CD4-positive, alpha-beta T cell (primary cell): ENCODE data around the gene MBL2. TPM values are rescaled to one million over a fixed set of nuclear protein-coding genes. Genes with fewer than 3 reads are reported as not detected.

Source experiments
- ATAC-seq: fragments of 200-7000 bp; cut with Tn5 transposase; one replicate; pipeline ENCODE4 v1.10.0; 2022; ENCODE audit warnings: mild to moderate bottlenecking; ENCODE audit not compliant: poor library complexity
- CTCF ChIA-PET: fragments of 350-600 bp; sonication (Branson Sonifier 250); formaldehyde crosslinking; loops from one replicate; lab custom pipeline; 2021; ENCODE audit warnings: antibody characterized with exemption, inconsistent platforms; lab: Charles Lee
- POLR2A ChIA-PET: fragments of 350-600 bp; sonication (Branson Sonifier 250); formaldehyde crosslinking; loops from one replicate; lab custom pipeline; 2021; ENCODE audit warnings: antibody characterized with exemption, inconsistent platforms; lab: Charles Lee
- DNase-seq, 14 experiments: peaks; one replicate each; pipeline ENCODE4 v3.0.0-alpha.2; 2013 to 2020; ENCODE audit warnings: mixed read lengths in 2 of 14
- H3K27ac ChIP-seq, 2 donors: one replicate each; pipeline versions ENCODE4 v1.5.1 to v1.7.0; 2013; ENCODE audit warnings: low read length in 2 of 2, low read depth in 1 of 2, mild to moderate bottlenecking in 1 of 2
- H3K27me3 ChIP-seq, 2 experiments: 1 replicate in 1 of 2; 2 replicates in 1 of 2; pipeline versions ENCODE4 v1.6.1 to v1.7.0; 2013; ENCODE audit warnings: low read length in 2 of 2, control low read depth in 1 of 2, mild to moderate bottlenecking in 1 of 2, moderate library complexity in 1 of 2; ENCODE audit not compliant: insufficient read depth in 2 of 2, control insufficient read depth in 1 of 2
- H3K36me3 ChIP-seq: one replicate; pipeline ENCODE4 v1.6.1; 2013; ENCODE audit warnings: low read length, control low read depth; ENCODE audit not compliant: insufficient read depth
- H3K4me1 ChIP-seq: one replicate; pipeline ENCODE4 v1.6.1; 2013; ENCODE audit warnings: low read length, control low read depth; ENCODE audit not compliant: insufficient read depth
- H3K4me3 ChIP-seq: one replicate; pipeline ENCODE4 v1.5.1; 2013; ENCODE audit warnings: mild to moderate bottlenecking, low read length, moderate library complexity
- H3K9me3 ChIP-seq, 2 experiments: 1 replicate in 1 of 2; 2 replicates in 1 of 2; pipeline versions ENCODE4 v1.6.1 to v1.7.0; 2013; ENCODE audit warnings: low read length in 2 of 2, mild to moderate bottlenecking in 2 of 2, control low read depth in 1 of 2, moderate library complexity in 1 of 2; ENCODE audit not compliant: control insufficient read depth in 1 of 2, insufficient read depth in 1 of 2
- H3K27ac Mint-ChIP-seq: one replicate; pipeline ENCODE4 v1.8.0; 2020; ENCODE audit warnings: mixed read lengths
- H3K27me3 Mint-ChIP-seq: one replicate; pipeline ENCODE4 v1.8.0; 2021; ENCODE audit warnings: mixed read lengths
- H3K36me3 Mint-ChIP-seq: one replicate; pipeline ENCODE4 v1.8.0; 2021; ENCODE audit warnings: low read depth, mixed read lengths
- H3K4me1 Mint-ChIP-seq: one replicate; pipeline ENCODE4 v1.8.0; 2021; ENCODE audit warnings: low read depth, mixed read lengths
- H3K4me3 Mint-ChIP-seq: one replicate; pipeline ENCODE4 v1.8.0; 2020; ENCODE audit warnings: mild to moderate bottlenecking, mixed read lengths
- H3K9me3 Mint-ChIP-seq: one replicate; pipeline ENCODE4 v1.8.0; 2020; ENCODE audit warnings: mixed read lengths
- CTCF ChIP-seq: fragments of 200-600 bp; IDR thresholded peaks from one replicate; pipeline ENCODE4 v1.8.0; 2022; ENCODE audit warnings: antibody characterized with exemption, mild to moderate bottlenecking
- intact Hi-C, 2 experiments: fragments of 100-400 bp; cut with DNase I in 1 of 2; cut with micrococcal nuclease in 1 of 2; formaldehyde crosslinking; loops; one replicate each; pipeline versions ENCODE4 v1.15.1 to v1.9.0; 2023 to 2025; cut with DNase I, micrococcal nuclease
- total RNA-seq, 174 experiments: library from RNA in 2 of 174; stranded (reverse) in 2 of 174; gene quantifications; one replicate each; pipeline ENCODE4 v1.2.3 and lab custom pipeline; 2021 to 2026

The MBL2 gene
- total RNA-seq, 2 experiments from 2014 or later = not detected

- Mint-ChIP-seq H3K36me3 (no peaks in the 10 kb centered on the region), H3K27me3 (no peaks in the 10 kb centered on the region), H3K4me1 (no peaks in the 10 kb centered on the region), H3K27ac (no peak overlapping the region), H3K9me3 (peaks cover 2% of the 10 kb centered on the region), H3K4me3 (no peak overlapping the region)
- Histone ChIP-seq H3K4me3 (no peak overlapping the region), H3K27ac (no peak overlapping the region), H3K4me1 (no peaks in the 10 kb centered on the region), H3K27me3 (no peaks in the 10 kb centered on the region), H3K9me3 (peaks cover 0 to 18% of the 10 kb centered on the region in 2 experiments), H3K36me3 (no peaks in the 10 kb centered on the region)
- ChIA-PET CTCF (no interaction called here), POLR2A (no interaction called here)
- intact Hi-C loops = no loop called here
- DNase-seq (no peak), ATAC-seq (no peak)
- TF ChIP-seq CTCF = no peak
Measured at GRCh38 chr10:52747694-52748093, 24.9 kb downstream of the MBL2 start.

GRCh38 chr10:52746169-52746568 is 26.4 kb downstream of the MBL2 start:
- Mint-ChIP-seq H3K4me3 (no peak overlapping the region), H3K36me3 (no peaks in the 10 kb centered on the region), H3K27me3 (no peaks in the 10 kb centered on the region), H3K4me1 (no peaks in the 10 kb centered on the region), H3K27ac (no peak overlapping the region), H3K9me3 (no peaks in the 10 kb centered on the region)
- no peaks in the 10 kb centered on the region for H3K27me3 ChIP-seq
- no peak for TF ChIP-seq CTCF
- no peak overlapping the region for H3K27ac ChIP-seq
- no peaks in the 10 kb centered on the region for H3K4me1 ChIP-seq
- intact Hi-C loops = no loop called here
- no peaks in the 10 kb centered on the region for H3K36me3 ChIP-seq
- no peak overlapping the region for H3K4me3 ChIP-seq
- ChIA-PET POLR2A (no interaction called here), CTCF (no interaction called here)
- ATAC-seq = no peak
- peaks cover 0 to 10% of the 10 kb centered on the region in 2 experiments for H3K9me3 ChIP-seq
- DNase-seq = no peak

- Mint-ChIP-seq H3K9me3 (no peaks in the 10 kb centered on the region), H3K27ac (no peak overlapping the region), H3K4me3 (no peak overlapping the region), H3K4me1 (no peaks in the 10 kb centered on the region), H3K27me3 (no peaks in the 10 kb centered on the region), H3K36me3 (no peaks in the 10 kb centered on the region)
- H3K36me3 ChIP-seq = no peaks in the 10 kb centered on the region
- H3K27ac ChIP-seq = no peak overlapping the region
- ChIA-PET CTCF (no interaction called here), POLR2A (no interaction called here)
- ATAC-seq (no peak), DNase-seq (no peak)
- no peak overlapping the region for H3K4me3 ChIP-seq
- no peaks in the 10 kb centered on the region for H3K4me1 ChIP-seq
- peaks cover 0 to 18% of the 10 kb centered on the region in 2 experiments for H3K9me3 ChIP-seq
- intact Hi-C loops = no loop called here
- no peak for TF ChIP-seq CTCF
- H3K27me3 ChIP-seq = no peaks in the 10 kb centered on the region
Measured at GRCh38 chr10:52744057-52744805, 28.4 kb downstream of the MBL2 start.
